Measurements from ENCODE around the gene KLF11. TPM values are rescaled to one million over a fixed set of nuclear protein-coding genes. Genes with fewer than 3 reads are reported as not detected.
A peak's percentile ranks its signal among the peaks of the same experiment; 100 is the strongest.
"Not testable (repeated sequence)": the region's sequence is repeated elsewhere in the genome, so short reads cannot be mapped to it uniquely, and the experiment has no call there.

Gene KLF11
- total RNA-seq, 1 experiment from 2014 or later: 10.9 TPM

GRCh38 chr2:10008809-10009176, 34.6 kb upstream of the KLF11 start:
- intact Hi-C loops (cut with micrococcal nuclease; ENCODE audit: unreplicated experiment): no loop called here
- no peaks in the 10 kb centered on the region for H3K36me3 ChIP-seq (ENCODE audit: low read depth)
- H3K4me3 ChIP-seq: no peak overlapping the region
- H2AFZ ChIP-seq: no peak overlapping the region
- no peaks in the 10 kb centered on the region for H3K79me2 ChIP-seq (ENCODE audit: low read depth)
- TF ChIP-seq EZH2 (IDR thresholded peaks at IDR 0.05; ENCODE audit: low read depth): no peak
- TF ChIP-seq CTCF (conservative IDR thresholded peaks at IDR 0.05): no peak
- no peaks in the 10 kb centered on the region for H4K20me1 ChIP-seq (ENCODE audit: insufficient read depth)
- no peak for DNase-seq
- no peaks in the 10 kb centered on the region for H3K27me3 ChIP-seq (ENCODE audit: insufficient read depth, low read depth)
- CTCF ChIA-PET: no interaction called here
- no TSS peak for BruUV-seq (replicated peaks)
- no peaks in the 10 kb centered on the region for H3K4me1 ChIP-seq (replicated peaks; ENCODE audit: insufficient read depth)
- POLR2A ChIA-PET (ENCODE audit: unreplicated experiment): interaction anchor here (0.5 kb wide), 1 partner anchor 166 kb away, joined by 3 read pairs; the partner anchor contains the start of gene TAF1B
- no peak overlapping the region for H3K4me2 ChIP-seq
- peaks cover 5% of the 10 kb centered on the region; the same call in 1 of the 2 replicates for H3F3A ChIP-seq (ENCODE audit: insufficient read depth, low read depth)
- no peak overlapping the region for H3K27ac ChIP-seq
- no peaks in the 10 kb centered on the region for H3K9me2 ChIP-seq (ENCODE audit: insufficient read depth)
- H3K9me3 ChIP-seq (ENCODE audit: insufficient read depth, low read depth): no peaks in the 10 kb centered on the region

GRCh38 chr2:10009271-10009810, 34.0 kb upstream of the KLF11 start:
- Histone ChIP-seq H3K4me1 (replicated peaks; ENCODE audit: insufficient read depth) (no peaks in the 10 kb centered on the region), H3K9me3 (ENCODE audit: insufficient read depth, low read depth) (no peaks in the 10 kb centered on the region), H3K79me2 (ENCODE audit: low read depth) (no peaks in the 10 kb centered on the region), H4K20me1 (ENCODE audit: insufficient read depth) (no peaks in the 10 kb centered on the region), H3K4me2 (no peak overlapping the region), H3F3A (ENCODE audit: insufficient read depth, low read depth) (peaks cover 5% of the 10 kb centered on the region; the same call in 1 of the 2 replicates), H3K9me2 (ENCODE audit: insufficient read depth) (no peaks in the 10 kb centered on the region), H3K27me3 (ENCODE audit: insufficient read depth, low read depth) (no peaks in the 10 kb centered on the region), H3K36me3 (ENCODE audit: low read depth) (no peaks in the 10 kb centered on the region), H3K4me3 (no peak overlapping the region), H2AFZ (no peak overlapping the region), H3K27ac (no peak overlapping the region)
- no TSS peak for BruUV-seq (replicated peaks)
- intact Hi-C loops (cut with micrococcal nuclease; ENCODE audit: unreplicated experiment): no loop called here
- TF ChIP-seq EZH2 (IDR thresholded peaks at IDR 0.05; ENCODE audit: low read depth) (no peak), CTCF (conservative IDR thresholded peaks at IDR 0.05) (no peak)
- no peak for DNase-seq
- ChIA-PET CTCF (no interaction called here), POLR2A (ENCODE audit: unreplicated experiment) (interaction anchor here (0.5 kb wide), 1 partner anchor 166 kb away, joined by 3 read pairs; the partner anchor contains the start of gene TAF1B)

GRCh38 chr2:10009811-10010781, 33.3 kb upstream of the KLF11 start:
- Histone ChIP-seq H3K4me1 (replicated peaks; ENCODE audit: insufficient read depth) (no peaks in the 10 kb centered on the region), H3K4me2 (no peak overlapping the region), H4K20me1 (ENCODE audit: insufficient read depth) (no peaks in the 10 kb centered on the region), H3K79me2 (ENCODE audit: low read depth) (no peaks in the 10 kb centered on the region), H3K36me3 (ENCODE audit: low read depth) (no peaks in the 10 kb centered on the region), H3K27ac (no peak overlapping the region), H3K9me3 (ENCODE audit: insufficient read depth, low read depth) (no peaks in the 10 kb centered on the region), H3K27me3 (ENCODE audit: insufficient read depth, low read depth) (no peaks in the 10 kb centered on the region), H3F3A (ENCODE audit: insufficient read depth, low read depth) (peaks cover 5% of the 10 kb centered on the region; the same call in 1 of the 2 replicates), H3K9me2 (ENCODE audit: insufficient read depth) (no peaks in the 10 kb centered on the region), H2AFZ (no peak overlapping the region), H3K4me3 (no peak overlapping the region)
- ChIA-PET CTCF (no interaction called here), POLR2A (ENCODE audit: unreplicated experiment) (no interaction called here)
- intact Hi-C loops (cut with micrococcal nuclease; ENCODE audit: unreplicated experiment): no loop called here
- TF ChIP-seq CTCF (conservative IDR thresholded peaks at IDR 0.05) (no peak), EZH2 (IDR thresholded peaks at IDR 0.05; ENCODE audit: low read depth) (no peak)
- no peak for DNase-seq
- BruUV-seq (replicated peaks): no TSS peak

GRCh38 chr2:10010861-10011605, 32.3 kb upstream of the KLF11 start:
- H2AFZ ChIP-seq; H3K27ac ChIP-seq; H3K4me1 ChIP-seq (replicated peaks; ENCODE audit: insufficient read depth); H3K4me2 ChIP-seq; H3K9me3 ChIP-seq (ENCODE audit: insufficient read depth, low read depth); H3K9me2 ChIP-seq (ENCODE audit: insufficient read depth); H3K79me2 ChIP-seq (ENCODE audit: low read depth); H4K20me1 ChIP-seq (ENCODE audit: insufficient read depth); POLR2A ChIA-PET (ENCODE audit: unreplicated experiment); H3K4me3 ChIP-seq; CTCF ChIA-PET; H3K36me3 ChIP-seq (ENCODE audit: low read depth); intact Hi-C loops (cut with micrococcal nuclease; ENCODE audit: unreplicated experiment); BruUV-seq (replicated peaks); H3K27me3 ChIP-seq (ENCODE audit: insufficient read depth, low read depth); H3F3A ChIP-seq (ENCODE audit: insufficient read depth, low read depth): not testable (repeated sequence)
- peak in 1 of 2 experiments; percentile 31 for DNase-seq

All from PC-9 (cell line).